SH-SY5Y (cell line): ENCODE data around the gene ATG2B.

Experiments
- GATA2 ChIP-seq: IDR thresholded peaks from 2 replicates; pipeline ENCODE4 v1.6.1; 2011; ENCODE audit warnings: mild to moderate bottlenecking, low read depth, low read length
- GATA3 ChIP-seq: IDR thresholded peaks from 2 replicates; pipeline ENCODE4 v1.6.1; 2011; ENCODE audit warnings: low read depth, mild to moderate bottlenecking, low read length, moderate library complexity

- no peak for TF ChIP-seq GATA2
- TF ChIP-seq GATA3 = no peak
These were observed 97.6 kb downstream of the ATG2B start for GRCh38 chr14:96265383-96266095.
